HG03066 (cell line): ENCODE results near the gene RASL10A.
"Not testable (repeated sequence)": the region's sequence is repeated elsewhere in the genome, so short reads cannot be mapped to it uniquely, and the experiment has no call there.

ENCODE experiments used
- ATAC-seq: cut with Tn5 transposase; IDR thresholded peaks from one replicate; pipeline ENCODE4 v1.9.1; 2021; ENCODE audit warnings: low read depth; ENCODE audit not compliant: unreplicated experiment

Gene RASL10A, protein sequence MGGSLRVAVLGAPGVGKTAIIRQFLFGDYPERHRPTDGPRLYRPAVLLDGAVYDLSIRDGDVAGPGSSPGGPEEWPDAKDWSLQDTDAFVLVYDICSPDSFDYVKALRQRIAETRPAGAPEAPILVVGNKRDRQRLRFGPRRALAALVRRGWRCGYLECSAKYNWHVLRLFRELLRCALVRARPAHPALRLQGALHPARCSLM

GRCh38 chr22:29315286-29316140 lies at the start of gene RASL10A:
RASL10A (minus strand) TSS chr22:29315697; CDS start chr22:29315246, 451 bp downstream.
- no peak for ATAC-seq

- no peak for ATAC-seq
These were observed 44.0 kb upstream of the RASL10A start for GRCh38 chr22:29359469-29359868.

GRCh38 chr22:29357193-29357890 lies 41.8 kb upstream of the RASL10A start:
- ATAC-seq: not testable (repeated sequence)

DNA sequence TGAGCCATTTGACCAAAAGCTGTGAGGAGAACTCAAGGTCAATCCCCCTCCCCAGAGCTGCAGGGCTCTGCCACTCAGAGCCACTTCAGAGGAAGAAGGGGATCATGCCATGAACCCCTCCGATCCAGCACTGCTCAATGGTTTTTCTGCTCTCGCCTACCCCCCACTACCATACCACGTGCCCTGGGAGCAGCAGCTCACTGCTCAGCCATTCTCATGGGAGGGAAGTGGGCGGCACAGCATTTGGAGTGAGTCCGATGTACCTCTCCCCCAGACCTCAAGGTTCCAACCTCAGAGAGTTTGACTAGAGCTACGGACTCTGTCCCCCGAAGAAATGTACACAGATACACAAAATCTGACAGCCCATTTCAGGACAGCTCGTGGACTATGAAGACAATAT lies 38.4 kb upstream of the RASL10A start:
- no peak for ATAC-seq

GRCh38 chr22:29353286-29353685 lies 37.8 kb upstream of the RASL10A start:
- ATAC-seq: no peak

GRCh38 chr22:29352778-29353177 lies 37.3 kb upstream of the RASL10A start:
- no peak for ATAC-seq

GRCh38 chr22:29351891-29352290 lies 36.4 kb upstream of the RASL10A start:
- no peak for ATAC-seq

GRCh38 chr22:29351042-29351441 lies 35.5 kb upstream of the RASL10A start:
- no peak for ATAC-seq

- ATAC-seq: no peak
These were observed 33.5 kb upstream of the RASL10A start for GRCh38 chr22:29348956-29349355.

- ATAC-seq: no peak
These were observed 32.5 kb upstream of the RASL10A start for GRCh38 chr22:29348041-29348440.

- ATAC-seq: no peak
These were observed 31.2 kb upstream of the RASL10A start for GRCh38 chr22:29346659-29347058.

DNA sequence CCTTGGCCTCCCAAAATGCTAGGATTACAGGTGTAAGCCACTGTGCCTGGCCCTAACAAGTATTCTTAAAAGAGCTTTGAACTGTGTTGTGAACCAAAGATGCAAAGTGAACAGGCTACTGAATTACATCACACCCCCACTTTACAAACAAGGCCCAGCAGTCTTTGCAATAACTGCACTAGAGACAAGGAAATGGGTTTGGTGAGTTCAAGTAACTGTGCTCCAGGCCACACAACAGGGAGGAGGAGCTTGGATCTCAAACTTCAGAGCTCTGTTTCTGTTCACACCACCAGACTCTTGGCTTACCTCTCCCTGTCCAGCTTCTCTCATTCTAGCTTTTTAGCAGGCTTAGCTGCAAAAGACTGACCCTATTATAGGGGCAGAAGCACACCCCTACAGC lies 30.4 kb upstream of the RASL10A start:
- no peak for ATAC-seq

DNA sequence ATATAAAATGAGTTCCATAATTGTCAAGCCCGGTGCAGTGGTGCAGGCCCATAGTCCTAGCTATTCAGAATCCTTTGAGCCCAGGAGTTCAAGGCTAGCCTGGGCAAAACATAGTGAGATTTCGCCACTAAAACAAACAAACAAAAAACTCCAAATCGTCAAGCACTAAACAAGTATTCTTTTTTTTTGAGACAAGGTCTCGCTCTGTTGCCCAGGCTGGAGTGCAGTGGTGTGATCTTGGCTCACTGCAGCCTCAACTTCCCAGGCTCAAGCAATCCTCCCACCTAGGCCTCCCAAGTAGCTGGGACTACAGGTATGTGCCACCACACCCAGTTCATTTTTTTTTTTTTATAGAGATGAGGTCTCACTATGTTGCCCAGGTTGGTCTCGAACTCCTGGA lies 29.4 kb upstream of the RASL10A start:
- not testable (repeated sequence) for ATAC-seq

- no peak for ATAC-seq
These were observed 28.6 kb upstream of the RASL10A start for GRCh38 chr22:29344137-29344536.

- no peak for ATAC-seq
These were observed 27.9 kb upstream of the RASL10A start for GRCh38 chr22:29343313-29343805.

DNA sequence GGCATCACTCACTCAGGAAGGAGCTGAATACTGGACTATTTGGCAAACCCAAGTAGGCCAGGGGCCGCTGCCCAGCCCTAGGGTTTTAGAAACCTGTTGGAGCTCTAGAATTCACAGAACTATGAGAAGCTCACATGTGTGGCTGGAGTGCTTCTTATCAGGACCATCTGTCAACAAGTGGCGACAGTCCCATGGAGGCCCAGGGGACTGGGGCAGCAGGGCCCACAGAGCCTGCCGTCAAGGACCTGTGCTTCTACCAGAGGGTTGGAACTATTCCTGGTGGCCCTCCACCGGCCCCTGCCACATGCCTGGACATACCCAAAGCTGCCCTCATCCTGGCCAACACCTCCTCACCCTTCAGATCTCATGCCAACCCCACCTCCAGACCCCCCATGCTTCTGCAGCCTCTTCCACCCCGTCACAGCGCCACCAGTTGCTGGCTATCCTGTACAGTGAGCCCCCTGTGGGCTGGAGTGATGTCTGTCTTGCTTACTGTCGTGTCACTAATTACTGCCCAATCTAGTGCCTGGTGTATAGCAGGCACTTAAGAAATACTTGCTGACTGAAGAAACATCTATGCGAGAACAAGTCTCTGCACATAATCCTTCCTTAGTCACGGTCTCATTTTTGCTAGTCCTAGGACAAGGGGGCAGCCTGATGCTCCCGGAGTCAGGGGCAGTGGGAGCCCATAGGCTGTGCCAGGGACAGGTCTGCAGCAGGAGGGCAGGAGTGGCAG lies 27.2 kb upstream of the RASL10A start:
- no peak for ATAC-seq

DNA sequence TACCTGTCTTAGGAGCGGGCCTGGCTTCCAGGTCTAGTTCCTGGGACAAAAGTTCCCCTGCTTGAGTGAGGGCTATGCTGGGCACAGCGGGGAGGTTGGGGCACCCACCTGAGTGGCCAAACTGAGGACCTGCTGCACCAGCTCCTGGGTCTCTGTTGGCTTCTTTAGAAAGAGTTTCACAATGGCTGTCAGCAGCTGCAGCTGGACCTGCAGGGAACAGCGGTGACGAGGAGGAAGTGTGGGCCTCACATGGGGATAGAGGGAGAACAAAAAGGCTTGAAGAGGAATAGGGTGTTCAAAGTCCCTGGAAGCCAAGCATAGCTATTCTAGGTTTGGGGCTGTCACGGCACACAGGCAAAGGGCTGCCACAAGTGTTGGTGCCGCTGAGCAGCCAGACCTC lies 26.7 kb upstream of the RASL10A start:
- ATAC-seq: no peak

- ATAC-seq: no peak
These were observed 26.3 kb upstream of the RASL10A start for GRCh38 chr22:29341849-29342127.

DNA sequence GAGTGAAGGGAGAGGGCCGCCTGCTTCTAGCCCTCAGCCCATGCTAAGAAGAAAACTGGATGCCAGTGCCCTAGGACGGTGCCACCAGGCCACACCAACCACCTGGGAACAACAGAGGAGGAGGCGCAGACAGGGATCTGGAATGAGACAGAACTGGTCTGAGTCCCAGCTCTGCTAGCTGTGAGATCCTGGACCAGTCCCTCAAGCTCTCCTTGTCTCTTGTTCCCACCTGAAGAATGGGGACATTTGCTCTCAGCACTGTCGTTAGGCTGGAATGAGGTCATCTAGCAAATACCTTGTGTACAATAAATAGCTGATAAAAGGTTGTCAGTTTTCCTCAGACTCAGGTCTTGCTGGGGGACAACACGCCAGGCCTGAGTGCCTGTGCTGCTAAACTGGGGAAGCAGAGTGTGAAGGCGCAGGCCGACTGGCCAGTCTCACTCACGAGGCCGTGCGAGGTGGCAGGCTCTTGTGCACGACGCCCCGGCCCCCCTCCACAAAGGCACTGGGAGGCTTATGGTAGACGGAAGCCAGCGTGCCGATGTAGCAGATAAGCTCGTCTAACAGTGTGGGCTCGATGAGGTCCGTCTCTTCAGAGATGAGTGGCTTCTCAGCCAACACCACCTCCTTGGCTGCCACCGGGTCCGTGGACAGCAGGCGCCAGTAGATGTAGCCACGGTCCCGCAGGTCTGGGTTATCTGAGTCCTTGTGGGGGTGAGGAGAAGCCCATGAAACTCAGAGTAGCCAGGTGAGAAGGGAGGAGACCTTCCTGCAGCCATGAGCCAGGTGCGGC lies 25.8 kb upstream of the RASL10A start:
- ATAC-seq: no peak

- ATAC-seq: no peak
These were observed 25.1 kb upstream of the RASL10A start for GRCh38 chr22:29340566-29340965.
